ENCODE results near the gene ARPC5. TPM values are rescaled to one million over a fixed set of nuclear protein-coding genes. Genes with fewer than 3 reads are reported as not detected.

ARPC5 gene
- total and polyA plus RNA-seq, 8 donors: 130 to 208 (median 147) TPM

GRCh38 chr1:183638649-183639387, 3.2 kb upstream of the ARPC5 start:
- H3K27ac ChIP-seq: no peak overlapping the region
- H3K4me1 ChIP-seq: peaks cover 0 to 12% of the 10 kb centered on the region in 2 donors
- intact Hi-C loops (cut with DNase I): loop anchor here in 1 of 2 donors (10.0 kb wide), 1 partner anchor 164 kb away; the partner anchor contains the start of gene SMG7
- H3K4me3 ChIP-seq: no peak overlapping the region
- ATAC-seq (no peak), DNase-seq (no peak)
- H3K9me3 ChIP-seq: no peaks in the 10 kb centered on the region
- H3K36me3 ChIP-seq: no peaks in the 10 kb centered on the region
- no peak for TF ChIP-seq CTCF (IDR thresholded peaks at IDR 0.05)
- no peaks in the 10 kb centered on the region for H3K27me3 ChIP-seq

GRCh38 chr1:183636783-183637182, 1.2 kb upstream of the ARPC5 start:
- no peak for TF ChIP-seq CTCF (IDR thresholded peaks at IDR 0.05)
- H3K4me1 ChIP-seq: peaks cover 12 to 32% of the 10 kb centered on the region in 2 donors
- intact Hi-C loops (cut with DNase I): loop anchor here in 1 of 2 donors (10.0 kb wide), 1 partner anchor 162 kb away; the partner anchor contains the start of gene SMG7

GRCh38 chr1:183636334-183636682, 725 bp upstream of the ARPC5 start:
- peaks cover 16 to 37% of the 10 kb centered on the region in 2 donors for H3K4me1 ChIP-seq
- intact Hi-C loops (cut with DNase I): loop anchor here in 1 of 2 donors (10.0 kb wide), 1 partner anchor 162 kb away; the partner anchor contains the start of gene SMG7
- ATAC-seq (no peak), DNase-seq (no peak)
- H3K4me3 ChIP-seq: peak overlapping the region; percentile 65 to 90
- H3K9me3 ChIP-seq: no peaks in the 10 kb centered on the region
- H3K36me3 ChIP-seq: peaks cover 0 to 13% of the 10 kb centered on the region in 2 donors
- no peak for TF ChIP-seq CTCF (IDR thresholded peaks at IDR 0.05)
- H3K27me3 ChIP-seq: no peaks in the 10 kb centered on the region
- H3K27ac ChIP-seq: peak overlapping the region; percentile 39 to 99

More at GRCh38 chr1:183636783-183637182, 1.2 kb upstream of the ARPC5 start:
- Histone ChIP-seq H3K9me3 (no peaks in the 10 kb centered on the region), H3K4me3 (peak overlapping the region; percentile 65 to 90), H3K36me3 (peaks cover 0 to 9% of the 10 kb centered on the region in 2 donors), H3K27ac (peak overlapping the region; percentile 39 to 99), H3K27me3 (no peaks in the 10 kb centered on the region)
- no peak for DNase-seq
- peak; percentile 21 for ATAC-seq

GRCh38 chr1:183635099-183635605, 431 bp downstream of the ARPC5 start:
- ATAC-seq (peak; percentile 50), DNase-seq (peak in 2 of 4 donors; percentile 49 to 91)
- H3K36me3 ChIP-seq: peaks cover 0 to 24% of the 10 kb centered on the region in 2 donors
- peaks cover 25 to 48% of the 10 kb centered on the region in 2 donors for H3K4me1 ChIP-seq
- peak overlapping the region; percentile 96 to 99 for H3K27ac ChIP-seq
- TF ChIP-seq CTCF (IDR thresholded peaks at IDR 0.05): no peak
- H3K27me3 ChIP-seq: no peaks in the 10 kb centered on the region
- intact Hi-C loops (cut with DNase I): loop anchor here in 1 of 2 donors (10.0 kb wide), 1 partner anchor 160 kb away; the partner anchor contains the start of gene SMG7
- H3K4me3 ChIP-seq: peak overlapping the region; percentile 69 to 90
- no peaks in the 10 kb centered on the region for H3K9me3 ChIP-seq

Measured in left lung (tissue), 10 donors.